H1 (cell line): ENCODE results near the gene RELL2. TPM values are rescaled to one million over a fixed set of nuclear protein-coding genes. Genes with fewer than 3 reads are reported as not detected.
A peak's percentile ranks its signal among the peaks of the same experiment; 100 is the strongest.

Experiments
- ATF3 ChIP-seq: IDR thresholded peaks from 2 replicates; pipeline ENCODE4 v1.6.1; 2011; ENCODE audit warnings: low read depth, mild to moderate bottlenecking, low read length; ENCODE audit not compliant: insufficient read depth
- E2F6 ChIP-seq: IDR thresholded peaks from 2 replicates; pipeline ENCODE4 v1.6.1; 2012; ENCODE audit warnings: inconsistent platforms
- NANOG ChIP-seq: IDR thresholded peaks from 2 replicates; pipeline ENCODE4 v1.6.1; 2011; ENCODE audit warnings: low read length, low read depth, mild to moderate bottlenecking, inconsistent platforms; ENCODE audit not compliant: insufficient read depth, poor library complexity, severe bottlenecking
- POLR2AphosphoS5 ChIP-seq: IDR thresholded peaks from 2 replicates; pipeline ENCODE4 v1.6.1; 2011; ENCODE audit warnings: low read depth, low read length
- RBBP5 ChIP-seq: IDR thresholded peaks from 2 replicates; pipeline ENCODE4 v1.7.1; 2012; ENCODE audit warnings: low read depth, mild to moderate bottlenecking, inconsistent platforms, low read length, moderate library complexity, borderline replicate concordance
- SAP30 ChIP-seq: fragments of 300-600 bp; sonication (generic); IDR thresholded peaks from 2 replicates; pipeline ENCODE4 v1.7.1; 2012; ENCODE audit warnings: low read length, moderate library complexity, mild to moderate bottlenecking, inconsistent platforms; ENCODE audit not compliant: insufficient read depth, insufficient replicate concordance
- SIX5 ChIP-seq: IDR thresholded peaks from 2 replicates; pipeline ENCODE4 v1.6.1; 2011; ENCODE audit warnings: mild to moderate bottlenecking, low read depth, low read length
- SP1 ChIP-seq: IDR thresholded peaks from 2 replicates; pipeline ENCODE4 v1.6.1; 2011; ENCODE audit warnings: low read depth, low read length
- TEAD4 ChIP-seq: IDR thresholded peaks from 2 replicates; pipeline ENCODE4 v1.6.1; 2012; ENCODE audit warnings: low read depth, low read length, inconsistent platforms, mixed read lengths
- YY1 ChIP-seq: IDR thresholded peaks from 2 replicates; pipeline ENCODE4 v1.6.1; 2011; ENCODE audit warnings: low read depth, mild to moderate bottlenecking, low read length
- ZNF274 ChIP-seq: IDR thresholded peaks from 2 replicates; pipeline ENCODE4 v1.7.0; 2012; ENCODE audit warnings: low read length, borderline replicate concordance; ENCODE audit errors: extremely low read depth
- polyA plus RNA-seq, 7 experiments: library from polyadenylated mRNA; depleted of rRNA in 3 of 7; stranded (reverse) in 5 of 7; unstranded in 2 of 7; fragments of >200 nt in 5 of 7; fragments of 200-250 nt in 2 of 7; gene quantifications; 1 replicate in 5 of 7; 2 replicates in 1 of 7; 4 replicates in 1 of 7; pipeline versions ENCODE4 v1.2.1 to v1.2.3, GENCODE V29; 2011 to 2013; ENCODE audit warnings: missing spikeins in 2 of 7, mixed read lengths in 2 of 7
- total RNA-seq: library from RNA; stranded (reverse); fragmentation: NEBNext Ultra II Directional; extraction: Animal tissue kit (Norgen Biotek cat#: 25700); gene quantifications from 2 replicates; pipeline ENCODE4 v1.2.1, GENCODE V29; 2021

The RELL2 gene
- total and polyA plus RNA-seq, 2 of the 8 experiments (the other 6 are each of a cell fraction or from before 2014, with no cell fraction given), result 18.6 to 23.7 TPM

- TF ChIP-seq ZNF274 (no peak), TEAD4 (peak; percentile 62), YY1 (peak; percentile 48; the same call in 1 of the 2 replicates), ATF3 (no peak), SAP30 (no peak), SP1 (peak; percentile 48; the same call in 1 of the 2 replicates), POLR2AphosphoS5 (0 out of 2 replicates have a peak, but pooled peaks have one; percentile 36), NANOG (peak; percentile 93), SIX5 (no peak), E2F6 (0 out of 2 replicates have a peak, but pooled peaks have one; percentile 35), RBBP5 (no peak)
Observed at GRCh38 chr5:141674747-141675146, 38.0 kb downstream of the RELL2 start (continued).
